Ovary (tissue), 3 donors: ENCODE measurements around the gene RASGRF2.

Source experiments
- CTCF ChIP-seq, 3 donors: fragments of 450-650 bp in 2 of 3; fragments of 200-600 bp in 1 of 3; IDR thresholded peaks; one replicate each; pipeline versions ENCODE4 v1.5.1 to v1.8.0; 2016 to 2022; ENCODE audit warnings: antibody characterized with exemption in 3 of 3, mild to moderate bottlenecking in 1 of 3
- POLR2A ChIP-seq: fragments of 450-650 bp; IDR thresholded peaks from one replicate; pipeline ENCODE4 v1.6.1; 2017; ENCODE audit warnings: antibody characterized with exemption, mild to moderate bottlenecking, moderate library complexity
- donor health status: DM: no; HTN: no; CAD: no.

GRCh38 chr5:81117566-81117965 lies 157.4 kb downstream of the RASGRF2 start:
- TF ChIP-seq POLR2A (no peak), CTCF (IDR thresholded peaks at IDR 0.05) (no peak)
